Hematopoietic multipotent progenitor cell treated with erythropoietin and hydrocortisone succinate and interleukin-3 and kit ligand, for 8 days (in vitro differentiated cells): Measurements from ENCODE around the gene FASN.

Experiments used
- DNase-seq: peaks from one replicate; pipeline ENCODE4 v3.0.0-alpha.2; 2015

FASN gene

DNA sequence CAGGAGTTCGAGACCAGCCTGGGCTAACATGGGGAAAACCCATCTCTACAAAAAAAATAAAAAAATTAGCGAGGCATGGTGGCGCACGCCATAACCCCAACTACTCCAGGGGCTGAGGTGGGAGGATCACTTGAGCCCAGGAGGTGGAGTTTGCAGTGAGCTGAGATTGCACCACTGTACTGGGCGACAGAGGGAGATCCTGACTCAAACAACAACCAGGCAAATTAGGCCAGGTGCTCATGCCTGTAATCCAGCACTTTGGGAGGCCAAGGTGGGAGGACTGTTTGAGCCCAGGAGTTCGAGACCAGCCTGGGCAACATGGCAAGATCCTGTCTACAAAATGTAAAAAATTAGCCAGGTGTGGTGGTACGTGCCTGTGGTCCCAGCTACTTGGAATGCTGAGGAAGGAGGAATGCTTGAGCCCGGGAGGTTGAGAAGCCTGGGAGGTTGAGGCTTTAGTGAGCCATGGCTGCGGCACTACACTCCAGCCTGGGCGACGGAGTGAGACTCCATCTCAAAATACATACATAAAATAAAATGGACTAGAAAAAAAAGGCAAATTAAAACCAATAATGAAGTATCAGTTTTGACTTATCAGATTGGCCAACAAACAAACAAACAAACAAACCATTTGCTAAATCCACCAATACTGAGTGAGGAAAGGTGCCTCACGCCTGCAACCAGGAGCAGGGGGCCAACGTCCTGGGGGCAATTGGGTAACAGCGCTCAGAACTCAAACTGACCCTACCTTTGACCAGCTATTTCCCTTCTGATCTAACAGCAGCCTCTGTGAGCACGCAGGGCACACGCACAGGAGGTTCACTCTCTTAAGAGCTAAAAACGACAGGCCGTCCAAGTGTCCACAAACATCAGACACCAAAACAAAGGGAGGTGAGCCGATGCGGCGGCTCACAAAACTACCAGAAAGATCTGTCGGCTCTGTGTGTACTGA is 19.4 kb upstream of the FASN start:
- no peak for DNase-seq

- no peak for DNase-seq
Observed at GRCh38 chr17:82116246-82116645, 18.2 kb upstream of the FASN start.

GRCh38 chr17:82114872-82115271 is 16.8 kb upstream of the FASN start:
- DNase-seq: no peak

DNA sequence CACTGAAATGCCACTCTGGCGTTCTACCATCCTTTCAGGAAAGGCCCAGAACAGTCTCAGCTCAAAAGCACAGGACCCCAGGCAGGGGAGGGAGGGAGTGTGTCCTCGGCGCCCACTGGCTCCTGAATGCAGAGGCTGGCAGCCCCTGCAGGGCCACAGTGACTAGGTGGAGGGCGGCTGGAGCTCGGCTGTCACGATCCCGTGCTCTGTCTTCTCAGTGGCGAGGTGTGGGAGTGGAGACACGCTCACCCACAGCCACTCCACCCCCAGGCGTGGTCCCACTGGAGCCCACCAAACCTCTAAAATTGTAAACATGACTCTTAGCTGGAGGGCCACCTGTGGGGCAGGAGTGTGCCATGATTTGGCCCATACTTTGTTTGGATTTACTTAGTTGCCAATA is 16.4 kb upstream of the FASN start:
- no peak for DNase-seq

GRCh38 chr17:82113941-82114340 is 15.9 kb upstream of the FASN start:
- no peak for DNase-seq

DNA sequence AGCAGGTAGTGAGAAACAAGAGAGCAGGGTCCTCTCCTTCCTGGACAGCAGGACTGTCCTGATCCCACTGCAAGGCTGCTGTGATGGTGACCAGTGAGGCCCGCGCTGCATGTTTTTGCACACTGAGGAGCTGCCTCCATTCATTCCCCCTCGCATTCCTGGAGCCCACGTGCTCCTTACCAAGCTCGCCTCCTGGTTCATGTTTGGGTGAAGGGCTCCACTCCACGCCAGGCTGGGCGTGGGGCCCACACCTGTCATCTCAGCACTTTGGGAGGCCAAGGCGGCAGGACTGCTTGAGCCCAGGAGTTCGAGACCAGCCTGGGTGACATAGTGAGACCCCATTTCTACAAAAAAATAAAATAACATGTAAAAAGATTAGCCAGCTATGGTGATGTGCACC is 15.4 kb upstream of the FASN start:
- no peak for DNase-seq

- DNase-seq: no peak
Observed at GRCh38 chr17:82112914-82113311, 14.9 kb upstream of the FASN start.

DNA sequence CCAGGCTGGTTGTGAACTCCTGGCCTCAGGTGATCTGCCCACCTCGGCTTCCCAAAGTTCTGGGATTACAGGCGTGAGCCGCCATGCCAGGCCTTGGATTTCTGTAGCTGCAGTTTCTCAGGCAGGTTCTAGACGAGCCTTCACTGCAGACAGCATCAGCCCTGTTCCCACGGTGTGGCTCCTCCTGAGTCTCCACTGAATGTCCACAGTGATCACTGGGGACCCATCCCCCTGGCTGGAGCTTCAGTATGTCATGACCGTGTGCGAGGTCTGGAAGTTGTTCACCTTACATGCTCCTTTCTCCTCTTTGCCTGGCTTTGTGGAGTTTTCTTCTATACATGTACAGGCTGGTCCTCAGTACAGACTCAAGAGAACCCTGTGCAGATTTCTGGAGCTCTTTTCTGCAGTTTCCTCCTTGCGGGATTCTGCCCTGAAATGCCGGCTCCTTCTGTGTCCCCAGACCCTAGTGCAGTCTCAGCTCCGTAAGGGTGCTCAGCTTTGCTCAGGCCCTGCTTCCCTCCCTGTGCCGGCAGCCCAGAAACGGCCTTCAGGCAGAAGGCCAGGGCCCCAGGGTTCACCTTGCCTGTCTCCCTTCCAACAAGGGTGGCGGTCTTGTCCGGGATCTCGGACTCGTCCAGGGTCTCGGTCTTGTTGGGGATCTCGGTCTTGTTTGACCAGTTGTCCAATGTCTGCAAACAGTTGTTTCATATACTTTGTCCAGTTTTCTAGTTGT is 14.3 kb upstream of the FASN start:
- DNase-seq: no peak

GRCh38 chr17:82110298-82110697 is 12.3 kb upstream of the FASN start:
- DNase-seq: no peak

- DNase-seq: no peak
Observed at GRCh38 chr17:82108961-82109475, 11.0 kb upstream of the FASN start.

- DNase-seq: no peak
Observed at GRCh38 chr17:82108496-82108945, 10.5 kb upstream of the FASN start.

DNA sequence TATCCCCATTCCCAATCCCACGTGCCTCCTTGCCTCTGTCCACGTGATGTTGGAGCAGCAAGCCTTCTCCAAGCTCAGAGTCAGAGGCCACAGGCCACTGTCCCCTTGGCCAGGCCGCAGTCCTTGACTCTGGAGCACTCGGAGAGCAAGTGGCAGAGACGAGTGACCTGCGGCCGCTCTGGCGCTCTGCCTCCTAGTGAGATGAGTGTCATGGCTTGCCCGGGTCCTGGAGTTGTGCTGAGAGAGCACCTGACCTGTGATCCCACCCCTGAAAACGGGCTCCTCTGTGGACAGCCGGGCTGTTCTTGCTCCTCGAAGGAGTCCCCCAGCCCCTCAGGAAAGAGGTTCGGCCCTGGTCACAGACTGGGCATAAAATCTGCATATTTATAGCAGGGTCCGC is 10.0 kb upstream of the FASN start:
- DNase-seq: no peak

DNA sequence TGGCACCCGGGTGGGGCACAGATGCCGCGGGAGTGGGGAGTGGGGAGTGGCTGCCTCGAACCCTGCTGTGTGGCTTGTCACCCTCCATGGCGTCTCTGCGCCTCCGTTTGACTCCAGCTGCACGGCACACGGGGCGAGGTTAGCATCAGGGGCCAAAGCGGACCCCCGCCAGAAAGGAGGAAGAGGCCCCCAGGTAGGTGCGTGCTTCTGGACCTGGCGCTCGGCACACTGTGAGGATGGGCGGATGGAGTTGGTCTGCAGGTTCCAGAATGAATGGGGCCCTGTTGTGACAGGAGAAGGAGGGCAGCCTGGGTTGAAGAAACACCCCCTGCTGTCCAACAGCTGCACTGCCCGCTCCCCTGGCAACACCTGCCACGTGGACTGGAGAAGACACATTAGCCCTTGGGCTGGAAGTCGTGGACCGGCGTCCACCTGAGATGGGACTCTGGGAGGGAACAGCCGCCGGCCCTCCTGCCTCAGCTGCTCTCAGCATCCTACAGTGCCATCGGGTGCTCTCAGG is 9.4 kb upstream of the FASN start:
- peak; percentile 31 for DNase-seq

GRCh38 chr17:82106688-82107305 is 8.8 kb upstream of the FASN start:
- no peak for DNase-seq

DNA sequence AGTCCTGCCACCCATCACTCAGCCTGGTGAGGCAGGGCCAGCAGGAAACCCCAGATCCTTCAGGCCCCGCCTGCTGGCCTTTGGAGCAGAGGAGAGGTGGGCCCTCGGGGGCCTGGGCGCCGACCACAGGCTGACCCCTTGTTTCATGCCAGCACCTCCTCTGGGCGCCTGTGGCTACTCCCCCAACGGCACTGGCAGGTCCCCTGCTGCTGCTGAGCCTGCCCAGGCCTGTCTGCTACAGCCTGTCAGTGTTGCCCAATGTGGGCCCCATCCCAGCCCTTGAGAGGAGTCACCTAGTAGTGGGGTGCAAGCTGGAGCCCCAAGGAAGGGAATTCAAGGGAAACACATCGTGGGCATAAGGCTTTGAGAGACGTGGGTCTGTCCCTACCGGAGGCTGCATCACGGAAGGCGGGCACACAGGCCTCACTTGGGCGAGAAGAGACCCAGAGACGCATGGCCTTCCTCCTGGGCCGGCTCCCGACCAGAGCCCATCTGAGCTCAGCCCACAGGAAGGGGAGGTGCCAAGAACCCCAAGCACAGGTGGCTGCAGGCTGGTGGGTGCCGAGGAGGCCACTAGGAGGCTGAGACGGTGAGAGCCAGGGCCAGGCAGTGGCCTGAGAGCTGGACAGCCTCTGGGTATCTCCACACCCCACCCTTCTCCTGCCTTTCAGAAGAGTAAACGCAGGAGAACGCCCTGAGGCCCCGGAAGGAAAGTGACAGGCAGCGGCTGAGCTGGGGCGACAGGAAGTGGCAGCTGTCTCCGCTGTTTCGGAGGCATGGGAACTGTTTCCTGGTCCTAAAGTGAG is 8.0 kb upstream of the FASN start:
- peak; percentile 87 for DNase-seq

GRCh38 chr17:82105417-82105881 is 7.4 kb upstream of the FASN start:
- DNase-seq: no peak

GRCh38 chr17:82104797-82105416 is 6.9 kb upstream of the FASN start:
- DNase-seq: no peak

- no peak for DNase-seq
Observed at GRCh38 chr17:82103553-82104451, 5.8 kb upstream of the FASN start.

GRCh38 chr17:82101767-82102679 is 4.0 kb upstream of the FASN start:
- no peak for DNase-seq
